Mucosa of rectum (tissue), 2 donors: ENCODE results near the gene PPP5C.
"Not testable (repeated sequence)": the region's sequence is repeated elsewhere in the genome, so short reads cannot be mapped to it uniquely, and the experiment has no call there.

Source experiments
- H3K27ac ChIP-seq, 2 donors: one replicate each; pipeline ENCODE4 v1.7.0; 2013; ENCODE audit warnings: inconsistent platforms in 2 of 2, low read depth in 2 of 2, low read length in 2 of 2
- H3K27me3 ChIP-seq, 2 donors: one replicate each; pipeline ENCODE4 v1.7.0; 2013; ENCODE audit warnings: low read length in 2 of 2; ENCODE audit not compliant: control insufficient read depth in 2 of 2, insufficient read depth in 2 of 2
- H3K36me3 ChIP-seq, 2 donors: one replicate each; pipeline ENCODE4 v1.7.0; 2013; ENCODE audit warnings: low read length in 2 of 2; ENCODE audit not compliant: control insufficient read depth in 2 of 2, insufficient read depth in 2 of 2
- H3K4me1 ChIP-seq, 2 donors: one replicate each; pipeline ENCODE4 v1.7.0; 2013; ENCODE audit warnings: low read length in 2 of 2, mild to moderate bottlenecking in 1 of 2; ENCODE audit not compliant: control insufficient read depth in 2 of 2, insufficient read depth in 2 of 2
- H3K4me3 ChIP-seq, 2 donors: one replicate each; pipeline ENCODE4 v1.7.0; 2013; ENCODE audit warnings: low read length in 2 of 2
- H3K9ac ChIP-seq, 2 donors: one replicate each; pipeline ENCODE4 v1.7.0; 2013; ENCODE audit warnings: low read length in 2 of 2, low read depth in 1 of 2, mild to moderate bottlenecking in 1 of 2
- H3K9me3 ChIP-seq, 2 donors: one replicate each; pipeline ENCODE4 v1.7.0; 2013; ENCODE audit warnings: low read length in 2 of 2; ENCODE audit not compliant: control insufficient read depth in 2 of 2
- donor health status: healthy.
- donor health status: Normal muscosa, but diverticular disease.

PPP5C gene

DNA sequence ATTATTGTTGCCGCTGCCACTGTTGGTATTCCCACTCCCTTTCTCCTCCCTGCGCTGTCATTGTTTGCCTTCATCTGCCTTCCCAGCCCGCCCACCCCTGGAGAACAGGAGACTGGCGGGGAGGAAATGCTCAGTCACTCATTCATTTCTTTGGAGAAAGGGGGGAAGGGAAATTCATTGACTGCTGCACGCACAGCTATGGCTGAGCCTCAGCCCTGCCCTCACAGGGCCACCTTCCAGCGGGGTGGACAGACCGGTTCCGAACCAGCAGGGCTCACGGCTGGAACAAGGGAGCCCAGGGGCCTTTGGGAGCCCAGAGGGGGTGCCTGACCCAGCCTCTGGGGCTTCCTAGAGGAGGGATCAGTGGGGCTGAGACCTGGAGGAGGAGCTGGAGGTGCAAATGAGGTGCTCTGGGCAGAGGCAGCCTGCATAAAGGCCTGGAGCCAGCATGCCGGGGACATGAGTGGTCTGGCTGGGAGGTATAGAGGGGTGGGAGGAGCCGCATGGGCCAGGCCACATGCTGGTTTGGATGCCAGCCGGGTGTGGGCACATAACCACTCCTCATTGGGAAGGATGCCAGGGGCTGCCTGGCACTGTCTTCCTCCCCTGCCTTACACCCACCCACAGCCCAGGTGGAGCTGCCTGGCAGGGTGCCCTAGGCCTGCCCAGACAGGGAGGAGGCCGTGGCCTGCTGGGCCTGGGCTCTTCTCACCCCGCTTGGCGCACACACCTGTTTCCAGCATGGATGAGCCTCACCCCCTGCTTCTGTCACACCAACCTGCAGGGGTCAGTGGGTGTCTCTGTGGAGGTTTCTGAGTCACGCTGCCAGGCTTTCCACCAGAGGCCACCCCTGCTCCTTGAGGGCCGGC, 26.8 kb downstream of the PPP5C start:
- H3K9ac ChIP-seq = peak overlapping the region in 1 of 2 donors; percentile 37
- H3K4me3 ChIP-seq = no peak overlapping the region
- H3K36me3 ChIP-seq = peaks cover 24 to 31% of the 10 kb centered on the region in 2 donors

DNA sequence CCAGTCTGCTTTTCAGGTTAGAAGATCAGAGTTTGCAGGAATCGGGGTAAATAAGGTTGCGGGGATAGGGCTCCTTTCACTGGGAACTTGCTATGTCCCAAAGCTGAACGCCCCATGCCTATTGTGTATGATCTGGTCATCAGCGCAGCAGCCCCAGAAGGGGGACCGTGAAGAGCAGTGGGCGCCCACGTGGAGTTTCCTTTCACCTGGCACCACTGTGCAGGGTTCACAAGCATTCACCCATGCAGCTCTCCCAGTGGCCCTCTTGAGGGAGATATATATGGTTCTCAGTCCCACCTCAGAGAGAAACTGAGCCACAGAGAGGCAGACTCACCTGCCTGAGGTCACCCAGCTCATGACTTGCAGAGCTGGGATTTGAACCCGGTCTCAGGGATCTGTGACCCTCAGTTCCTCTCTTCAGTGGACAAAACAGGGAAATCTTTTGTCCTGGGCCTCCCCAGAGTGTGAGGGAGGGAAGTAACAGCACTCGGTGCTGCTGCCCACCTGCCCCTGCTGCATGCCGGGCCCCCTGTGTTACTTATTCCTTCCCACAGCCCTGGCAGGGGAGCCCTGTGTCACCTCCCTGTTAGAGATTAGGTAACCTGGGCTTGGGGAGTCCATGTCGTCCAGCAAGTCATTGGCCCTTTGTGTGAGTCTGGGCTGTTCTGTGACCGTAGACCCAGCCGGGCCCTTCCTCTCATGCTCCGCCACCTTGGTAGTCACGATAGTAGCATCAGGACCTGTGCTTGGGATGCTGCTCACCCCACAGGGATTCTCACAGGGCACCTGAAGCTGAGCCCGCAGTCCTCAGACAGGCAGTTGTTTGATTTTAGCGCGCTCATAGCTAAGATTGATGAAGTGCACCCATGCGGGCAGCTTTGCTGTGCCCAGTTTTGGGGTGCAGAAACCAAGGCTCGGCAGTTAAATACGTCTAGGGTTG, 27.9 kb downstream of the PPP5C start:
- peaks cover 24 to 27% of the 10 kb centered on the region in 2 donors for H3K36me3 ChIP-seq
- no peaks in the 10 kb centered on the region for H3K9me3 ChIP-seq
- H3K27ac ChIP-seq = no peak overlapping the region
- no peak overlapping the region for H3K4me3 ChIP-seq
- peaks cover 18% of the 10 kb centered on the region in 2 donors for H3K4me1 ChIP-seq
- no peaks in the 10 kb centered on the region for H3K27me3 ChIP-seq
- no peak overlapping the region for H3K9ac ChIP-seq

More for the DNA sequence above, 26.8 kb downstream of the PPP5C start:
- Histone ChIP-seq H3K27ac (peak overlapping the region; percentile 61 to 82), H3K9me3 (no peaks in the 10 kb centered on the region), H3K27me3 (no peaks in the 10 kb centered on the region), H3K4me1 (peaks cover 18% of the 10 kb centered on the region in 2 donors)

DNA sequence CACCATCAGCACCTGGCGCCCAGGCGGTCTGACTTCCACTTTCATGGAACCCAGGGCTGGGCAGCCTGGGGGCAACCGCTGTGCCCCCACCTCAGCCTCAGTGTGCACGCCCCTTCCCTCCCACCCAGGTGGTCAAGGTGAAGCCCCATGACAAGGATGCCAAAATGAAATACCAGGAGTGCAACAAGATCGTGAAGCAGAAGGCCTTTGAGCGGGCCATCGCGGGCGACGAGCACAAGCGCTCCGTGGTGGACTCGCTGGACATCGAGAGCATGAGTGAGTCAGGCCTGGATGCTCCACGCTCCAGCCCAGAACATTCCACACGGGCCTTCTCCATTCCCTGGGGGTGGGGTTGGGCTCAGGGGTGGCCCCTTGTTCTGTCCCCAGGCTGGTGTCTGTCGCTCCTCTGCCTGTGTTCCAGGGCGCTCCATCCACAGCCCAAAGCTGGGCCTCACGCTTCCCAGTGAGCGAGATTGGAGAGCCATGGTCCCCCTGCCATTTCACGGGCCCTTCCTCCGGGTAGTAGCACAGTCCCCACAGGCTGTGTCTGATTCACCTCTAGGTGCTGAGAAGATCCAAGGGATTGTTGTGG, 28.7 kb downstream of the PPP5C start:
- H3K4me3 ChIP-seq, H3K27me3 ChIP-seq, H3K9ac ChIP-seq, H3K9me3 ChIP-seq, H3K27ac ChIP-seq: not testable (repeated sequence)
- H3K4me1 ChIP-seq = peaks cover 18% of the 10 kb centered on the region in 2 donors
- peaks cover 28 to 34% of the 10 kb centered on the region in 2 donors for H3K36me3 ChIP-seq

DNA sequence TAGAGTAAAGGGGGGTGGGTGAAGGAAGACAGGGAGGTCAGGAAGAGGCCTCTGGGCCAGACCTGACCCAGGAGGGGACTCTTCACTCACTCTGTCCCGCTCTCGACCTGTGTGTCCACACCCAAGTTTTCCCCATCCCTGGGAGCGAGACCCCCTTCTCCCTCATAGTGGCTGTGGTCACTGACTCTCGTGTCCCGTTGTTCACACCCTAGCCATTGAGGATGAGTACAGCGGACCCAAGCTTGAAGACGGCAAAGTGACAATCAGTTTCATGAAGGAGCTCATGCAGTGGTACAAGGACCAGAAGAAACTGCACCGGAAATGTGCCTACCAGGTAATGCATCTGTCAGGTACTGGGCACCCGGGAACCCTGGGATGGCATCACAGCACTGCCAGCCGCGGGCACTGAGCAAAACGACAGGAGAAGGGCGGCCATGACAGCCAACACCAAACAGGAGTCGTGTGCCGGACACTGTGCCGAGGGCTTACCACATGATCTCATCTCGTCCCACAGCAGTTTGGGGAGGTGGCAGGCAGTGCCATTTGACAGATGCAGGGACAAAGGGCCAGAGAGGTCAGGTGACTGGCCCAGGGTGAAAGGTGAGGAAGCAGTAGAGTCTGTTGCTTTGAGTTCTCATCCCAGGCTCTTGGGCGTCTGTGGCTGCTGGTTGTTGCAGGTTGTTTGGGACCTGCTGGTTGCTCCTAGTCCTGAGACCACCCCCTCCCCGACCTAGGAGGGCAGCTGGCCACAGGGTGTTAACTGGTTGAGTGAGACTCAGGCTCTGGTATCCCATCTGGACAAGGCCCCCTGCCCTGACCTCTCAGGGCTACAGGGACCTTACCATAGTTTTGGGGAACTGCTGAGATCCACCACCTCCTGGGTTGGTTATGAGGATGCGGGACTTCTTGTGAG, 29.6 kb downstream of the PPP5C start:
- Histone ChIP-seq H3K27ac (no peak overlapping the region), H3K9ac (no peak overlapping the region), H3K4me3 (no peak overlapping the region)

GRCh38 chr19:46378268-46378667, 31.4 kb downstream of the PPP5C start:
- Histone ChIP-seq H3K9ac (no peak overlapping the region), H3K9me3 (no peaks in the 10 kb centered on the region), H3K27me3 (no peaks in the 10 kb centered on the region), H3K4me1 (peaks cover 11 to 13% of the 10 kb centered on the region in 2 donors), H3K36me3 (peaks cover 42 to 47% of the 10 kb centered on the region in 2 donors), H3K27ac (peak overlapping the region in 1 of 2 donors; percentile 26), H3K4me3 (no peak overlapping the region)

More for the DNA sequence above, 29.6 kb downstream of the PPP5C start:
- Histone ChIP-seq H3K4me1 (peaks cover 18% of the 10 kb centered on the region in 2 donors), H3K27me3 (no peaks in the 10 kb centered on the region), H3K36me3 (peaks cover 35 to 36% of the 10 kb centered on the region in 2 donors), H3K9me3 (no peaks in the 10 kb centered on the region)

- no peaks in the 10 kb centered on the region for H3K4me1 ChIP-seq
- no peak overlapping the region for H3K4me3 ChIP-seq
- H3K36me3 ChIP-seq = peaks cover 60 to 62% of the 10 kb centered on the region in 2 donors
- H3K9me3 ChIP-seq = no peaks in the 10 kb centered on the region
- H3K9ac ChIP-seq = no peak overlapping the region
- H3K27ac ChIP-seq = no peak overlapping the region
- H3K27me3 ChIP-seq = no peaks in the 10 kb centered on the region
Measured at GRCh38 chr19:46380690-46381089, 33.8 kb downstream of the PPP5C start.

DNA sequence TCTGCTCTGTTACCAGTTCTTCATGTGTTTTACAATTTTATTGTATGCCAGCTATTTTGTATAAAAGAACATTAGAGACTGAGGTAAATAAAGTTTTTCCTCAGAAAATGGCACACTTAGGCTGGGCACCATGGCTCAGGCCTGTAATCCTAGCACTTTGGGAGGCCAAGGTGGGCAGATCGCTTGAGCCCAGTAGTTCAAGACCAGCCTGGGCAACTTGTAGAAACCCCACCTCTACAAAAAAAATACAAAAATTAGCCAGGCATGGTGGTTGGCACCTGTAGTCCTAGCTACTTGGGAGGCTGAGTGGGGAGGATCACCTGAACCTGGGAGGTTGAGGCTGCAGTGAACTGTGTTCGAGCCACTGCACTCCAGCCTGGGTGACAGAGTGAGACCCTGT, 34.5 kb downstream of the PPP5C start:
- H3K27ac ChIP-seq = no peak overlapping the region
- peaks cover 60 to 62% of the 10 kb centered on the region in 2 donors for H3K36me3 ChIP-seq
- H3K9ac ChIP-seq = no peak overlapping the region
- no peak overlapping the region for H3K4me3 ChIP-seq
- H3K27me3 ChIP-seq = no peaks in the 10 kb centered on the region
- no peaks in the 10 kb centered on the region for H3K9me3 ChIP-seq
- H3K4me1 ChIP-seq = no peaks in the 10 kb centered on the region

DNA sequence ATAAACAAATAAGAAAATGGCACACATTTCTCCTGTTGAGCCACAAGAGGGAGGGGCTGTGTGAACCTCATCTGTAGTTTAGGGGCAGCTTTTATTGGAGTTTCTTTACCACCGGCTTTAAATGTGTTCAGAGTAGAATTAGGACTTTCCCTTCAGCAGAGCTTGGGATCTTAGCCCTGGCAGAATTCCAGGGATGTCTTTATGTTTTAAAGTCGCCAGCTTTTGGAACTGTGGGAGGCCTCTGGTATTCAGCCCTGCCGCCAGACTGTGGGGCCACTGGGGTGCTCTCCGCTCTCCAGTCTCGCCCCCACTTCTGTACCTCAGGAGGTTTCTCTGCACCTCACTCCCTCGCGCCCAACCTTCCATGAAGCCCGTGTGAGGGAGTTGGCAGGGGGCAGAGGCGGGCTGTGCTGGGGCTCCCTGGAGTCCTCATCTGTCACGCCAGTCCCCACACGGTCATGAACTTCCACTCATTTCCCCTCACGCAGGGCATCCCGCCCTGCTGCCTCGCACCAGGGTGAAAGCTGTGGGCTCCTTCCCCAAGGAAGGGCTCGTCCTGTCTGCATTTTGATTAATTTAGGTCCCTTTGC, 35.0 kb downstream of the PPP5C start:
- Histone ChIP-seq H3K9ac (no peak overlapping the region), H3K36me3 (peaks cover 55 to 59% of the 10 kb centered on the region in 2 donors), H3K9me3 (no peaks in the 10 kb centered on the region), H3K27ac (no peak overlapping the region), H3K4me3 (no peak overlapping the region), H3K27me3 (no peaks in the 10 kb centered on the region), H3K4me1 (no peaks in the 10 kb centered on the region)
